IMR-90 (cell line): ENCODE data around the gene HOXD12. TPM values are rescaled to one million over a fixed set of nuclear protein-coding genes. Genes with fewer than 3 reads are reported as not detected.

Source experiments
- ATAC-seq: fragments of 200-7000 bp; cut with Tn5 transposase; 2 replicates; pipeline ENCODE4 v1.9.1; 2020; ENCODE audit warnings: low read depth, mild to moderate bottlenecking, moderate library complexity
- BruUV-seq: library from RNA; stranded (reverse); fragments of 400-500 nt; replicated peaks from 2 replicates; lab custom pipeline; 2021; lab: Mats Ljungman, UMichigan
- CTCF ChIA-PET: fragments of 300-600 bp; formaldehyde crosslinking; extraction: SDS; loops from one replicate; lab custom pipeline; 2021; ENCODE audit warnings: antibody characterized with exemption; lab: Yijun Ruan, JAX
- POLR2A ChIA-PET: fragments of 300-600 bp; sonication (Branson Sonifier 250); formaldehyde crosslinking; loops from one replicate; lab custom pipeline; 2022; ENCODE audit warnings: antibody characterized with exemption; ENCODE audit not compliant: unreplicated experiment; lab: Charles Lee
- DNase-seq: peaks from one replicate; pipeline ENCODE4 v3.0.0; 2013
- H2AFZ ChIP-seq: replicated peaks from 2 replicates; pipeline ENCODE3; 2013; ENCODE audit warnings: low read length, mild to moderate bottlenecking; ENCODE audit not compliant: poor library complexity
- H2AK5ac ChIP-seq: 2 replicates; pipeline ENCODE4 v1.6.1; 2013; ENCODE audit warnings: low read depth, low read length, inconsistent platforms
- H2AK9ac ChIP-seq: replicated peaks from 2 replicates; pipeline ENCODE3; 2013; ENCODE audit warnings: mild to moderate bottlenecking, low read depth, low read length, moderate library complexity; ENCODE audit not compliant: poor library complexity
- H2BK120ac ChIP-seq: 2 replicates; pipeline ENCODE4 v1.6.1; 2013; ENCODE audit warnings: low read depth, low read length, inconsistent platforms
- H2BK15ac ChIP-seq: 3 replicates; pipeline ENCODE4 v1.6.1; 2013; ENCODE audit warnings: low read depth, low read length, inconsistent platforms
- H2BK20ac ChIP-seq: 2 replicates; pipeline ENCODE4 v1.6.1; 2013; ENCODE audit warnings: low read depth, mild to moderate bottlenecking, inconsistent platforms, low read length, moderate library complexity
- H2BK5ac ChIP-seq: 2 replicates; pipeline ENCODE4 v1.6.1; 2013; ENCODE audit warnings: mild to moderate bottlenecking, low read depth, low read length, inconsistent platforms; ENCODE audit not compliant: poor library complexity, severe bottlenecking
- H3K14ac ChIP-seq: replicated peaks from 2 replicates; pipeline ENCODE4 v1.6.1; 2013; ENCODE audit warnings: low read depth, low read length, inconsistent platforms
- H3K18ac ChIP-seq: 2 replicates; pipeline ENCODE4 v1.6.1; 2013; ENCODE audit warnings: low read depth, low read length, control low read depth
- H3K23ac ChIP-seq: 2 replicates; pipeline ENCODE4 v1.6.1; 2013; ENCODE audit warnings: low read depth, low read length, inconsistent platforms
- H3K27ac ChIP-seq: 2 replicates; pipeline ENCODE4 v1.5.1; 2013; ENCODE audit warnings: mild to moderate bottlenecking, control low read depth, low read length; ENCODE audit not compliant: insufficient read depth
- H3K27me3 ChIP-seq: 2 replicates; pipeline ENCODE4 v1.6.1; 2013; ENCODE audit warnings: low read length; ENCODE audit not compliant: control insufficient read depth, insufficient read depth
- H3K36me3 ChIP-seq: 2 replicates; pipeline ENCODE4 v1.6.1; 2013; ENCODE audit warnings: low read length, mixed read lengths; ENCODE audit not compliant: control insufficient read depth, insufficient read depth
- H3K4ac ChIP-seq: 2 replicates; pipeline ENCODE4 v1.6.1; 2013; ENCODE audit warnings: low read depth, low read length, inconsistent platforms
- H3K4me1 ChIP-seq: 2 replicates; pipeline ENCODE4 v1.6.1; 2013; ENCODE audit warnings: low read length, mixed read lengths; ENCODE audit not compliant: control insufficient read depth, insufficient read depth
- H3K4me2 ChIP-seq: 2 replicates; pipeline ENCODE4 v1.6.1; 2013; ENCODE audit warnings: low read depth, mild to moderate bottlenecking, control low read depth, low read length, moderate library complexity
- H3K4me3 ChIP-seq: 2 replicates; pipeline ENCODE4 v1.5.1; 2013; ENCODE audit warnings: low read depth, mild to moderate bottlenecking, control low read depth, low read length, moderate library complexity; ENCODE audit not compliant: insufficient read depth
- H3K56ac ChIP-seq: 2 replicates; pipeline ENCODE4 v1.6.1; 2013; ENCODE audit warnings: low read length, inconsistent platforms; ENCODE audit not compliant: insufficient read depth; ENCODE audit errors: extremely low read depth
- H3K79me1 ChIP-seq, 2 experiments: 2 replicates each; pipeline ENCODE4 v1.6.1; 2013; ENCODE audit warnings: low read length in 2 of 2, inconsistent platforms in 1 of 2, low read depth in 1 of 2
- H3K9ac ChIP-seq: 2 replicates; pipeline ENCODE4 v1.6.1; 2013; ENCODE audit warnings: low read depth, low read length, control low read depth
- H3K9me1 ChIP-seq: 2 replicates; pipeline ENCODE4 v1.6.1; 2013; ENCODE audit warnings: low read length, inconsistent platforms; ENCODE audit not compliant: insufficient read depth
- H3K9me3 ChIP-seq: 2 replicates; pipeline ENCODE4 v1.6.1; 2013; ENCODE audit warnings: low read length; ENCODE audit not compliant: control insufficient read depth, insufficient read depth
- H4K20me1 ChIP-seq: 2 replicates; pipeline ENCODE4 v1.6.1; 2013; ENCODE audit warnings: low read length, inconsistent platforms; ENCODE audit not compliant: insufficient read depth
- H4K5ac ChIP-seq: 2 replicates; pipeline ENCODE4 v1.6.1; 2013; ENCODE audit warnings: mild to moderate bottlenecking, low read depth, low read length, control low read depth
- H4K8ac ChIP-seq, 2 experiments: 2 replicates each; pipeline ENCODE4 v1.6.1; 2013; ENCODE audit warnings: low read depth in 2 of 2, low read length in 2 of 2, control low read depth in 1 of 2, inconsistent platforms in 1 of 2
- H4K91ac ChIP-seq: 2 replicates; pipeline ENCODE4 v1.6.1; 2013; ENCODE audit warnings: low read depth, low read length, inconsistent platforms; ENCODE audit not compliant: insufficient read depth
- MAFK ChIP-seq: IDR thresholded peaks from 2 replicates; pipeline ENCODE4 v1.6.1; 2012; ENCODE audit warnings: low read depth, low read length, improper control_type of control experiment
- MAZ ChIP-seq: IDR thresholded peaks from 2 replicates; pipeline ENCODE4 v1.6.1; 2012; ENCODE audit warnings: low read depth, mild to moderate bottlenecking, low read length, improper control_type of control experiment, moderate library complexity, borderline replicate concordance
- MXI1 ChIP-seq: IDR thresholded peaks from 2 replicates; pipeline ENCODE4 v1.6.1; 2012; ENCODE audit warnings: low read depth, mild to moderate bottlenecking, low read length, moderate library complexity, borderline replicate concordance
- POLR2A ChIP-seq: IDR thresholded peaks from 2 replicates; pipeline ENCODE4 v1.6.1; 2012; ENCODE audit warnings: mild to moderate bottlenecking, low read depth, low read length
- RAD21 ChIP-seq: IDR thresholded peaks from 2 replicates; pipeline ENCODE4 v1.6.1; 2012; ENCODE audit warnings: low read length, improper control_type of control experiment
- RCOR1 ChIP-seq: IDR thresholded peaks from 2 replicates; pipeline ENCODE4 v1.6.1; 2012; ENCODE audit warnings: mild to moderate bottlenecking, low read length, improper control_type of control experiment; ENCODE audit not compliant: insufficient replicate concordance
- RFX5 ChIP-seq: IDR thresholded peaks from 2 replicates; pipeline ENCODE4 v1.8.0; 2012; ENCODE audit warnings: low read depth, mild to moderate bottlenecking, low read length, moderate library complexity
- SMC3 ChIP-seq: fragments of 150-350 bp; IDR thresholded peaks from 2 replicates; pipeline ENCODE4 v1.6.1; 2016; ENCODE audit warnings: low read depth, mild to moderate bottlenecking, antibody characterized with exemption, low read length, moderate library complexity
- WGBS, 2 experiments: methylation state at CpG; one replicate each; pipeline versions ENCODE4 v1.1.5 to v1.1.7; 2013; ENCODE audit warnings: missing lambda C conversion rate in 2 of 2; ENCODE audit not compliant: insufficient read length in 1 of 2; ENCODE audit errors: extremely low coverage in 2 of 2; 5-methylcytosine and 5-hydroxymethylcytosine counted together
- dilution Hi-C: fragments of 300-500 bp; cut with HindIII; formaldehyde crosslinking; loops from one replicate; pipeline ENCODE4 v1.14.3; 2018; ENCODE audit warnings: low sequenced_read_pairs; ENCODE audit not compliant: unreplicated experiment
- in situ Hi-C: fragments of 300-500 bp; cut with MboI; formaldehyde crosslinking; loops from 3 replicates; pipeline ENCODE4 v1.14.3; 2019; ENCODE audit warnings: low sequenced_read_pairs, inconsistent platforms, mixed read lengths
- intact Hi-C: fragments of 100-400 bp; cut with micrococcal nuclease; formaldehyde crosslinking; loops from 2 replicates; pipeline ENCODE4 v1.10.0; 2022
- polyA plus RNA-seq, 3 experiments: library from polyadenylated mRNA; depleted of rRNA; stranded (reverse); fragments of >200 nt; gene quantifications; 2 replicates each; pipeline ENCODE4 v1.2.3, GENCODE V29; 2012; ENCODE audit warnings: low replicate concordance in 1 of 3
- total RNA-seq: library from RNA; depleted of rRNA; stranded (reverse); fragments of >200 nt; gene quantifications from 2 replicates; pipeline ENCODE4 v1.2.3, GENCODE V29; 2012
- TF ChIP-seq, protein P1 (sequence below): fragments of 150-350 bp; IDR thresholded peaks from 2 replicates; pipeline ENCODE4 v1.6.1; 2017; ENCODE audit warnings: mild to moderate bottlenecking, antibody characterized with exemption, low read length, low read depth
- TF ChIP-seq, protein P2 (sequence below): fragments of 150-350 bp; IDR thresholded peaks from 2 replicates; pipeline ENCODE4 v1.6.1; 2016; ENCODE audit warnings: low read depth, mild to moderate bottlenecking, low read length, moderate library complexity, borderline replicate concordance
- TF ChIP-seq, protein P3 (sequence below): conservative IDR thresholded peaks from 2 replicates; pipeline ENCODE4 v1.5.1; 2012; ENCODE audit warnings: mild to moderate bottlenecking, low read depth, low read length, improper control_type of control experiment

HOXD12 gene
- total and polyA plus RNA-seq, 2 of the 4 experiments (the other 2 are of a cell fraction), result not detected

DNA sequence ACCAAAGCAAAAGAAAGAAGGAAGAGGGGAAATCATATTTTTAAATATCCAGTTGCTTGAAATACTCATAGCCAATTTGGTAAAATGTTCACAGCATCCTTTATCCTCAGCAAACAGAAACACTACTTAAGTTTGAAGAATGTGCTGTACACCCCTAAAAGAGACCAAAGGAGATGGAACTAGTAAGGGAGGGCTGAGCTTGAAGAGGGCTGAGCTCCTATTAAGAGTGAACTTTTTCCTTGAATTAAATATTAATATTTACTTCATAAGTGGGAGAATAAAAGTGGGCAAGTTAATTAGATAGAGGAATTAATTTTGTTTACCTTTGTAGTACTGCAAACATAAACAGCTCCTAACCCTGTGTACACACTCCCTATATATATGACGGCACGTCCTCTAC is 22.8 kb upstream of the HOXD12 start:
- Histone ChIP-seq H3K9ac (no peak overlapping the region), H2AK9ac (no peak overlapping the region), H3K14ac (no peak overlapping the region), H4K8ac (no peak overlapping the region), H4K91ac (no peak overlapping the region), H2BK5ac (no peak overlapping the region), H4K20me1 (peaks cover 3% of the 10 kb centered on the region; the same call in 1 of the 2 replicates), H3K79me1 (no peaks in the 10 kb centered on the region), H2BK120ac (no peak overlapping the region), H3K56ac (no peak overlapping the region), H4K5ac (no peak overlapping the region), H3K9me1 (no peaks in the 10 kb centered on the region), H2AFZ (no peak overlapping the region), H3K18ac (no peak overlapping the region), H3K9me3 (peaks cover 20% of the 10 kb centered on the region), H3K4me2 (no peak overlapping the region), H2BK15ac (no peak overlapping the region), H3K23ac (no peak overlapping the region), H3K36me3 (no peaks in the 10 kb centered on the region), H2AK5ac (no peak overlapping the region), H3K27ac (no peak overlapping the region), H2BK20ac (no peak overlapping the region), H3K4me3 (no peak overlapping the region), H3K27me3 (peaks cover 84% of the 10 kb centered on the region), H3K4ac (no peak overlapping the region), H3K4me1 (peaks cover 1% of the 10 kb centered on the region)
- WGBS, 2 experiments, result no CpG with 5 or more reads among the region's 2 CpGs
- CTCF ChIA-PET, result no interaction called here
- in situ Hi-C loops, result loop anchor here (25.0 kb wide), 2 partner anchors 1039 to 1339 kb away; no protein-coding TSS in a partner anchor
- intact Hi-C loops, result no loop called here
- BruUV-seq, result no TSS peak
- POLR2A ChIA-PET, result no interaction called here
- TF ChIP-seq, protein P1, sequence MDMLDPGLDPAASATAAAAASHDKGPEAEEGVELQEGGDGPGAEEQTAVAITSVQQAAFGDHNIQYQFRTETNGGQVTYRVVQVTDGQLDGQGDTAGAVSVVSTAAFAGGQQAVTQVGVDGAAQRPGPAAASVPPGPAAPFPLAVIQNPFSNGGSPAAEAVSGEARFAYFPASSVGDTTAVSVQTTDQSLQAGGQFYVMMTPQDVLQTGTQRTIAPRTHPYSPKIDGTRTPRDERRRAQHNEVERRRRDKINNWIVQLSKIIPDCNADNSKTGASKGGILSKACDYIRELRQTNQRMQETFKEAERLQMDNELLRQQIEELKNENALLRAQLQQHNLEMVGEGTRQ, result no peak
- TF ChIP-seq POLR2A, result no peak
- TF ChIP-seq MAZ, result no peak
- TF ChIP-seq, protein P2, sequence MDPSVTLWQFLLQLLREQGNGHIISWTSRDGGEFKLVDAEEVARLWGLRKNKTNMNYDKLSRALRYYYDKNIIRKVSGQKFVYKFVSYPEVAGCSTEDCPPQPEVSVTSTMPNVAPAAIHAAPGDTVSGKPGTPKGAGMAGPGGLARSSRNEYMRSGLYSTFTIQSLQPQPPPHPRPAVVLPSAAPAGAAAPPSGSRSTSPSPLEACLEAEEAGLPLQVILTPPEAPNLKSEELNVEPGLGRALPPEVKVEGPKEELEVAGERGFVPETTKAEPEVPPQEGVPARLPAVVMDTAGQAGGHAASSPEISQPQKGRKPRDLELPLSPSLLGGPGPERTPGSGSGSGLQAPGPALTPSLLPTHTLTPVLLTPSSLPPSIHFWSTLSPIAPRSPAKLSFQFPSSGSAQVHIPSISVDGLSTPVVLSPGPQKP, result no peak
- no peak for TF ChIP-seq RCOR1
- TF ChIP-seq RFX5, result no peak
- TF ChIP-seq, protein P3, sequence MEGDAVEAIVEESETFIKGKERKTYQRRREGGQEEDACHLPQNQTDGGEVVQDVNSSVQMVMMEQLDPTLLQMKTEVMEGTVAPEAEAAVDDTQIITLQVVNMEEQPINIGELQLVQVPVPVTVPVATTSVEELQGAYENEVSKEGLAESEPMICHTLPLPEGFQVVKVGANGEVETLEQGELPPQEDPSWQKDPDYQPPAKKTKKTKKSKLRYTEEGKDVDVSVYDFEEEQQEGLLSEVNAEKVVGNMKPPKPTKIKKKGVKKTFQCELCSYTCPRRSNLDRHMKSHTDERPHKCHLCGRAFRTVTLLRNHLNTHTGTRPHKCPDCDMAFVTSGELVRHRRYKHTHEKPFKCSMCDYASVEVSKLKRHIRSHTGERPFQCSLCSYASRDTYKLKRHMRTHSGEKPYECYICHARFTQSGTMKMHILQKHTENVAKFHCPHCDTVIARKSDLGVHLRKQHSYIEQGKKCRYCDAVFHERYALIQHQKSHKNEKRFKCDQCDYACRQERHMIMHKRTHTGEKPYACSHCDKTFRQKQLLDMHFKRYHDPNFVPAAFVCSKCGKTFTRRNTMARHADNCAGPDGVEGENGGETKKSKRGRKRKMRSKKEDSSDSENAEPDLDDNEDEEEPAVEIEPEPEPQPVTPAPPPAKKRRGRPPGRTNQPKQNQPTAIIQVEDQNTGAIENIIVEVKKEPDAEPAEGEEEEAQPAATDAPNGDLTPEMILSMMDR, result no peak
- no peak for TF ChIP-seq SMC3
- TF ChIP-seq RAD21, result no peak
- TF ChIP-seq MAFK, result no peak
- TF ChIP-seq MXI1, result no peak
- ATAC-seq, result no peak
- dilution Hi-C loops, result no loop called here
- DNase-seq, result no peak
